ENCODE results near the gene CYLD. TPM values are rescaled to one million over a fixed set of nuclear protein-coding genes. Genes with fewer than 3 reads are reported as not detected.

The CYLD gene
- total and polyA plus RNA-seq, 2 experiments from 2014 or later: 6.9 to 30.9 TPM

- H3K4me3 Mint-ChIP-seq: no peak overlapping the region
- Histone ChIP-seq H3K36me3 (ENCODE audit: insufficient read depth) (no peaks in the 10 kb centered on the region), H3K4me1 (ENCODE audit: insufficient read depth) (0 out of 2 replicates have a peak, but pooled peaks cover 4% of the 10 kb centered on the region), H2AFZ (no peak overlapping the region), H3F3A (replicated peaks; ENCODE audit: low read depth) (no peaks in the 10 kb centered on the region), H3K27me3 (ENCODE audit: insufficient read depth) (no peaks in the 10 kb centered on the region), H3K27ac (ENCODE audit: low read depth) (no peak overlapping the region), H3K79me2 (replicated peaks; ENCODE audit: insufficient read depth) (no peaks in the 10 kb centered on the region; the same call in none of the 2 replicates), H4K20me1 (replicated peaks; ENCODE audit: insufficient read depth) (no peaks in the 10 kb centered on the region; the same call in 1 of the 2 replicates), H3K4me3 (no peak overlapping the region), H3K9me2 (ENCODE audit: insufficient read depth) (no peaks in the 10 kb centered on the region), H3K4me2 (no peak overlapping the region)
- H3K27me3 Mint-ChIP-seq (ENCODE audit: insufficient read depth, low read depth, poor library complexity): peaks cover 1% of the 10 kb centered on the region
- ATAC-seq: no peak
- DNase-seq (ENCODE audit: low spot score): no peak
- TF ChIP-seq EZH2phosphoT487 (IDR thresholded peaks at IDR 0.05; ENCODE audit: unreplicated experiment) (no peak), ZNF331 (CRISPR knock-in tag; IDR thresholded peaks at IDR 0.05; ENCODE audit: low read depth) (no peak), ZNF114 (CRISPR knock-in tag; IDR thresholded peaks at IDR 0.05) (no peak), NANOG (IDR thresholded peaks at IDR 0.05; ENCODE audit: borderline replicate concordance) (no peak), CREB1 (CRISPR knock-in tag; IDR thresholded peaks at IDR 0.05; ENCODE audit: low read depth) (no peak), STAT1 (IDR thresholded peaks at IDR 0.05; ENCODE audit: unreplicated experiment) (no peak), ZNF462 (CRISPR knock-in tag; IDR thresholded peaks at IDR 0.05) (no peak)
- TF ChIP-seq, protein P1, sequence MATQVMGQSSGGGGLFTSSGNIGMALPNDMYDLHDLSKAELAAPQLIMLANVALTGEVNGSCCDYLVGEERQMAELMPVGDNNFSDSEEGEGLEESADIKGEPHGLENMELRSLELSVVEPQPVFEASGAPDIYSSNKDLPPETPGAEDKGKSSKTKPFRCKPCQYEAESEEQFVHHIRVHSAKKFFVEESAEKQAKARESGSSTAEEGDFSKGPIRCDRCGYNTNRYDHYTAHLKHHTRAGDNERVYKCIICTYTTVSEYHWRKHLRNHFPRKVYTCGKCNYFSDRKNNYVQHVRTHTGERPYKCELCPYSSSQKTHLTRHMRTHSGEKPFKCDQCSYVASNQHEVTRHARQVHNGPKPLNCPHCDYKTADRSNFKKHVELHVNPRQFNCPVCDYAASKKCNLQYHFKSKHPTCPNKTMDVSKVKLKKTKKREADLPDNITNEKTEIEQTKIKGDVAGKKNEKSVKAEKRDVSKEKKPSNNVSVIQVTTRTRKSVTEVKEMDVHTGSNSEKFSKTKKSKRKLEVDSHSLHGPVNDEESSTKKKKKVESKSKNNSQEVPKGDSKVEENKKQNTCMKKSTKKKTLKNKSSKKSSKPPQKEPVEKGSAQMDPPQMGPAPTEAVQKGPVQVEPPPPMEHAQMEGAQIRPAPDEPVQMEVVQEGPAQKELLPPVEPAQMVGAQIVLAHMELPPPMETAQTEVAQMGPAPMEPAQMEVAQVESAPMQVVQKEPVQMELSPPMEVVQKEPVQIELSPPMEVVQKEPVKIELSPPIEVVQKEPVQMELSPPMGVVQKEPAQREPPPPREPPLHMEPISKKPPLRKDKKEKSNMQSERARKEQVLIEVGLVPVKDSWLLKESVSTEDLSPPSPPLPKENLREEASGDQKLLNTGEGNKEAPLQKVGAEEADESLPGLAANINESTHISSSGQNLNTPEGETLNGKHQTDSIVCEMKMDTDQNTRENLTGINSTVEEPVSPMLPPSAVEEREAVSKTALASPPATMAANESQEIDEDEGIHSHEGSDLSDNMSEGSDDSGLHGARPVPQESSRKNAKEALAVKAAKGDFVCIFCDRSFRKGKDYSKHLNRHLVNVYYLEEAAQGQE (IDR thresholded peaks at IDR 0.05; ENCODE audit: unreplicated experiment): no peak
- TF ChIP-seq, protein P2, sequence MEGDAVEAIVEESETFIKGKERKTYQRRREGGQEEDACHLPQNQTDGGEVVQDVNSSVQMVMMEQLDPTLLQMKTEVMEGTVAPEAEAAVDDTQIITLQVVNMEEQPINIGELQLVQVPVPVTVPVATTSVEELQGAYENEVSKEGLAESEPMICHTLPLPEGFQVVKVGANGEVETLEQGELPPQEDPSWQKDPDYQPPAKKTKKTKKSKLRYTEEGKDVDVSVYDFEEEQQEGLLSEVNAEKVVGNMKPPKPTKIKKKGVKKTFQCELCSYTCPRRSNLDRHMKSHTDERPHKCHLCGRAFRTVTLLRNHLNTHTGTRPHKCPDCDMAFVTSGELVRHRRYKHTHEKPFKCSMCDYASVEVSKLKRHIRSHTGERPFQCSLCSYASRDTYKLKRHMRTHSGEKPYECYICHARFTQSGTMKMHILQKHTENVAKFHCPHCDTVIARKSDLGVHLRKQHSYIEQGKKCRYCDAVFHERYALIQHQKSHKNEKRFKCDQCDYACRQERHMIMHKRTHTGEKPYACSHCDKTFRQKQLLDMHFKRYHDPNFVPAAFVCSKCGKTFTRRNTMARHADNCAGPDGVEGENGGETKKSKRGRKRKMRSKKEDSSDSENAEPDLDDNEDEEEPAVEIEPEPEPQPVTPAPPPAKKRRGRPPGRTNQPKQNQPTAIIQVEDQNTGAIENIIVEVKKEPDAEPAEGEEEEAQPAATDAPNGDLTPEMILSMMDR (conservative IDR thresholded peaks at IDR 0.05; ENCODE audit: low read depth in 2 of 2): no peak
- H3K36me3 Mint-ChIP-seq (ENCODE audit: low read depth): peaks cover 11% of the 10 kb centered on the region
- peaks cover 6% of the 10 kb centered on the region; the same call in 1 of the 3 replicates for H3K9me3 Mint-ChIP-seq
- H3K4me1 Mint-ChIP-seq: peaks cover 12% of the 10 kb centered on the region
- no peak overlapping the region for H3K27ac Mint-ChIP-seq
Measured at GRCh38 chr16:50761267-50761666, 19.4 kb downstream of the CYLD start.

All from GM23338 (cell line).